Lower leg skin (tissue), 4 donors: ENCODE results near the gene MAP2. TPM values are rescaled to one million over a fixed set of nuclear protein-coding genes. Genes with fewer than 3 reads are reported as not detected.
A peak's percentile ranks its signal among the peaks of the same experiment; 100 is the strongest.

Experiments used
- DNase-seq, 2 donors: peaks; one replicate each; pipeline ENCODE4 v3.0.0-alpha.2; 2019; ENCODE audit warnings: low spot score in 2 of 2
- H3K4me3 ChIP-seq: fragments of 200-600 bp; sonication (generic); 2 replicates; pipeline ENCODE4 v1.5.1; 2017; ENCODE audit warnings: mild to moderate bottlenecking, low read depth; ENCODE audit not compliant: poor library complexity, severe bottlenecking
- CTCF ChIP-seq, 3 donors: fragments of 450-650 bp; IDR thresholded peaks; one replicate each; pipeline ENCODE4 v1.5.1; 2016; ENCODE audit warnings: antibody characterized with exemption in 3 of 3, mild to moderate bottlenecking in 3 of 3, moderate library complexity in 2 of 3
- POLR2A ChIP-seq, 2 donors: fragments of 450-650 bp; IDR thresholded peaks; one replicate each; pipeline ENCODE4 v1.6.1; 2016 to 2017; ENCODE audit warnings: antibody characterized with exemption in 2 of 2, mild to moderate bottlenecking in 1 of 2, moderate library complexity in 1 of 2
- WGBS, 2 donors: methylation state at CpG; one replicate each; pipeline ENCODE4 v1.1.5; 2018; 5-methylcytosine and 5-hydroxymethylcytosine counted together
- intact Hi-C: fragments of 100-400 bp; cut with DNase I; formaldehyde crosslinking; loops from one replicate; pipeline ENCODE4 v1.15.0; 2023; ENCODE audit warnings: low total_unique reads
- total RNA-seq, 4 donors: library from RNA; depleted of rRNA; stranded (reverse); fragments of >200 nt; gene quantifications; one replicate each; pipeline ENCODE4 v1.1.0, GENCODE V29; 2016

MAP2 gene
- total RNA-seq, 4 donors from 2014 or later = 35.1 to 47.8 (median 40.9) TPM

- H3K4me3 ChIP-seq = no peak within 1 kb of the TSS
- TF ChIP-seq POLR2A (IDR thresholded peaks at IDR 0.05) = no peak
- DNase-seq = peak in 1 of 2 donors; percentile 81
- intact Hi-C loops = no loop called here
- 4 to 6% methylated on average over 41 to 68 of the region's 73 CpGs for WGBS, 2 donors
Measured at GRCh38 chr2:209771474-209772289, 347.8 kb downstream of the MAP2 start, which contains the start of gene UNC80. UNC80 (plus strand) TSS chr2:209771832; CDS start chr2:209772073, 241 bp downstream.

DNA sequence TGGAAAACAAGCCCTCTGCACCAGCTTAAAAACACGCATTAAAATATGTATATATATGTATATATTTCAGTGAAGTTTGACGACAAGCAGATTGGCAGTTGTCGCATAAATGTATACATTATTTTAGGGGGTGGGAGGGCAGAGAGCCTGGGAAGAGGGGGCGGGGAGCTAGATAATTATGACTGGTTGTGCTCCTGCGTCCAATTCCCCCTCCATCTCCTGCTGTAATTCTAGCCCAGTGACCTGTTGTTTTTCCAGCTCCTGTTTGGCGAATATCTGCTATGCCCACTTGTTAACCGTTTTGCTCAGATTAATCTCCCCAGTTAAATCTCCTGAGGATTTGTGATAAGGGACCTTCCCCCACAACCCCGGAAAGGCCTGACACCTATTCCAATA lies 348.4 kb downstream of the MAP2 start:
- no peak for DNase-seq
- intact Hi-C loops = no loop called here
- 16% methylated on average over 8 of the region's 8 CpGs for WGBS, 2 donors
- H3K4me3 ChIP-seq = no peak overlapping the region
- TF ChIP-seq CTCF (IDR thresholded peaks at IDR 0.05) = no peak
- TF ChIP-seq POLR2A (IDR thresholded peaks at IDR 0.05) = no peak

GRCh38 chr2:209773377-209773776 lies 349.5 kb downstream of the MAP2 start:
- DNase-seq = no peak
- intact Hi-C loops = no loop called here
- H3K4me3 ChIP-seq = no peak overlapping the region
- 32 to 44% methylated on average over 3 of the region's 3 CpGs for WGBS, 2 donors
- TF ChIP-seq POLR2A (IDR thresholded peaks at IDR 0.05) = no peak
- TF ChIP-seq CTCF (IDR thresholded peaks at IDR 0.05) = no peak
